GM18870 (cell line): ENCODE data around the gene CARD9.
"Not testable (repeated sequence)": the region's sequence is repeated elsewhere in the genome, so short reads cannot be mapped to it uniquely, and the experiment has no call there.

Source experiments
- ATAC-seq: cut with Tn5 transposase; IDR thresholded peaks from one replicate; pipeline ENCODE4 v1.9.1; 2021; ENCODE audit warnings: moderate library complexity; ENCODE audit not compliant: unreplicated experiment

The CARD9 gene, protein sequence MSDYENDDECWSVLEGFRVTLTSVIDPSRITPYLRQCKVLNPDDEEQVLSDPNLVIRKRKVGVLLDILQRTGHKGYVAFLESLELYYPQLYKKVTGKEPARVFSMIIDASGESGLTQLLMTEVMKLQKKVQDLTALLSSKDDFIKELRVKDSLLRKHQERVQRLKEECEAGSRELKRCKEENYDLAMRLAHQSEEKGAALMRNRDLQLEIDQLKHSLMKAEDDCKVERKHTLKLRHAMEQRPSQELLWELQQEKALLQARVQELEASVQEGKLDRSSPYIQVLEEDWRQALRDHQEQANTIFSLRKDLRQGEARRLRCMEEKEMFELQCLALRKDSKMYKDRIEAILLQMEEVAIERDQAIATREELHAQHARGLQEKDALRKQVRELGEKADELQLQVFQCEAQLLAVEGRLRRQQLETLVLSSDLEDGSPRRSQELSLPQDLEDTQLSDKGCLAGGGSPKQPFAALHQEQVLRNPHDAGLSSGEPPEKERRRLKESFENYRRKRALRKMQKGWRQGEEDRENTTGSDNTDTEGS

DNA sequence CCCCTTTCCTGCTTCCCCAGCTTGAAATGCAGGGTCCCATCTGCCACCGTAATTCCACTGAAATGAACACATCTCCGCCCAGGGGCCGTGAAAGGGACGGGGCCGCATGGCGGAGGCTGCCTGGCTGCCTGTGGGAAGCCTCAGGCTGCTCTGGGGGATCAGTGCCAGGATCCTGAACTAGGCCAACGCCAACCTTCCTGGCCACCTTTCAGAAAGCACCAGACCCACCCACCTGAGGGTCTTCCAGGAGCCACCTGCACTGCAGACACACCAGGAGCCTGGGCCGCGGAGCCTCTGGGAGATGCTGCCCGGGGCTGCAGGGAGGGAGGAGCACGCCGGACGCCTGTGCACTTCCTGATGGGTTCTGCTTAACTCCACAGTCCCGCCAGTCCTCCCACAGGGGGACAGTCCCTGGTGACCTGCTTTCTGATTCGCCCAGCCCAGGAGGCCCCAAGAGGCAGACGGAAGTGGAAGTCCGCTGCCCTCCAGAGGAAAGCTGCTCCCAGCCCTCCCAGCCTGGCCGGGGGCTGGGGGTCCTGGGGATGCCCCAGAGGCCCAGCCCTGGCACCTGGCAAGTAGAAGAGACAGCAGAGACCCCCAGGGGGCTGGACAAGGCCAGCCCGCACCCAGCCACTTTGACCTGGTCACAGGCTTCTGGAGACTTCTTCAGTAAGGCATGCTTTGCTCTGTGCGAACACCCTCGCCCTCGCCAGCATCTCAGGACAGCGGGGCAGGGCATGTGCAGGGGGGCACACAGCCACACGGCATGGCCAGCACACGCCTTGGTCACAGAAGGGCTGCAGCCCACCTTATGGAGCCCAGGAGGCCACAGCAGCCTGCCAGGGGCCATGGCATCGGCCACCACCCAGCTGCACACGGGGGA, at the start of gene CARD9:
Gene CARD9 (minus strand): TSS at position 370 of the 883 bp plus-strand sequence. CDS start 1,591 bp downstream, outside the sequence.
- ATAC-seq: no peak

DNA sequence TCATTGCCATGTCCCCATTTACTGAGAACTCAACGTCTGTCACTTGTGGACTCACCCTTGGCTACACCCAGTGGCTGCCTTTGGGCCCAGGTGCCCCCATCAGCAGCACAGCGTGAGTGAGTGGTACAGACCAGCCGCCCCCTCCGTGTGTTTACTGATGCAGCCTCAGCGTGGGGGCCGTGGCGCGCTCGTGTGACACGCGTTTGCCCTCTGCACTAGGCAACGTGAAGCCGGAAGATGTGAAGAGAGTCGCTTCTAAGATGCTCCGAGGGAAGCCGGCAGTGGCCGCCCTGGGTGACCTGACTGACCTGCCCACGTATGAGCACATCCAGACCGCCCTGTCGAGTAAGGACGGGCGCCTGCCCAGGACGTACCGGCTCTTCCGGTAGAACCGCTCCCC, 49.4 kb upstream of the CARD9 start:
- no peak for ATAC-seq

DNA sequence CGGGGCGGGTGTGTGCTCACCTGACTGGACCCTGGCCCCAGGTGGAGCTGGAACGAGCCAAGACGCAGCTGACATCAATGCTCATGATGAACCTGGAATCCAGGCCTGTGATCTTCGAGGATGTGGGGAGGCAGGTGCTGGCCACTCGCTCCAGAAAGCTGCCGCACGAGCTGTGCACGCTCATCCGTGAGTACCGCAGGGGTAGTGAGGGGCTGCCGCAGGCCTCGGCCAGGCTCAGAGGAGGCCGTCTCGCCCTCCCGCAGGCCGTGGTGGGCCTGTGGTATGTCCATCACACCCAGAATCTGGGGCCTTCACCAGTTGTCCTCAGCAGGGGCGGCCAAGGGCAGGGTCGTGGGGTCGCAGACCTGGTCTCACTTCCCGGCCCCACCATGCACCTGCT, 48.3 kb upstream of the CARD9 start:
- no peak for ATAC-seq

DNA sequence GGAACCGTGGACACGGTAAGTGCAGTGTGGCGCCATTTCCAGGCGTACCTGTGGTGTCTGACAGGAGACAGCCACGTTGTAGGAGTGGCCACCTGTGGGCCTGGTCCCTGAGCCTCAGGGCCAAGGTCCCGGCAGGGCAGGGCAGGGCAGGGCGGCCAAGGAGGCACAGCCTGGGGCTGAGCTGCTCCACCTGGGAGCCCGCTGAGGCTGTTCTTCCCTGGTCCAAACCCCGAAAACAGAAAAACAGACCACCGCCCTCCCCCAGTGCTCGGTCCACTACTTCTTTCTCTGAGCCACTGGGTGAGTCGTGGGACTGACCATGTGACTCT, 45.6 kb upstream of the CARD9 start:
- no peak for ATAC-seq

DNA sequence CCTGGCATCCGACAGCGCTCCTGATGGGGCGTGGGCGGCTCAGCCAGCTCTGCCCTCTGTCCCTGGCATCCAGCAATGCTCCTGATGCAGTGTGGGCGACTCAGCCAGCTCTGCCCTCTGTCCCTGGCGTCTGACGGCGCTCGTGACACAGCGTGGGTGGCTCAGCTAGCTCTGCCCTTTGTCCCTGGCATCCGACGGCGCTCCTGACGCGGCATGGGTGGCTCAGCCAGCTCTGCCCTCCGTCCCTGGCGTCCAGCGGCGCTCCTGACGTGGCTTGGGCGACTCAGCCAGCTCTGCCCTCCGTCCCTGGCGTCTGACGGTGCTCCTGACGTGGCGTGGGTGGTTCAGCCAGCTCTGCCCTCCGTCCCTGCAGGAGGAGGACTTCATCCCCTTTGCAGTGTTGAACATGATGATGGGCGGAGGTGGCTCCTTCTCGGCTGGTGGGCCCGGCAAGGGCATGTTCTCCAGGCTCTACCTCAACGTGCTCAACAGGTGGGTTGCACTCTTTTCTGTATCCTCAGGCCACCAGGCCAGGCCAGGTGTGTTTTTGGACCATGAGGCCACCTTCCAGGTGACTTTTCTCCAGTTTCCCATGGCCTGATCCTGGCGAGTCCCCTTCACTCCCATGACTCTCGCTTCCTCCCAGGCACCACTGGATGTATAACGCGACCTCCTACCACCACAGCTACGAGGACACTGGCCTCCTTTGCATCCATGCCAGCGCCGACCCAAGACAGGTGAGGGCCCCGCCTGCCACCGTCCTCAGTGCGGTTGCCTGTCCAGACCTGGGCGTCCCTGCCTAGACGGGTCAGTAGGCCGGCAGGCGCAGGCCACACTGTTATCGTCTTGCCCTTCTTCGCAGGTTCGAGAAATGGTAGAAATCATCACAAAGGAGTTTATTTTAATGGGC, 45.0 kb upstream of the CARD9 start:
- no peak for ATAC-seq

DNA sequence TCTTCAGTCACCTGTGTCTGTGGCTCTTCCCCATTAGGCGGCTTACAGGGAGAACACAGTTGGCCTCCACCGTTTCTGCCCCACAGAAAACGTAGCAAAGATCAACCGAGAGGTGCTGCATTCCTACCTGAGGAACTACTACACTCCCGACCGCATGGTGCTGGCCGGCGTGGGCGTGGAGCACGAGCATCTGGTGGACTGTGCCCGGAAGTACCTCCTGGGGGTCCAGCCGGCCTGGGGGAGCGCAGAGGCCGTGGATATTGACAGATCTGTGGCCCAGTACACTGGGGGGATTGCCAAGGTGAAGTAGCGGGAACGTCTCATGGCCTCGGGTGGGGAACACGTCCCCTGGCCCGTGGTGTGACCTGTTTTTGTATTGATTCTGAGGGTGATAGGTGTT, 43.4 kb upstream of the CARD9 start:
- ATAC-seq: no peak

DNA sequence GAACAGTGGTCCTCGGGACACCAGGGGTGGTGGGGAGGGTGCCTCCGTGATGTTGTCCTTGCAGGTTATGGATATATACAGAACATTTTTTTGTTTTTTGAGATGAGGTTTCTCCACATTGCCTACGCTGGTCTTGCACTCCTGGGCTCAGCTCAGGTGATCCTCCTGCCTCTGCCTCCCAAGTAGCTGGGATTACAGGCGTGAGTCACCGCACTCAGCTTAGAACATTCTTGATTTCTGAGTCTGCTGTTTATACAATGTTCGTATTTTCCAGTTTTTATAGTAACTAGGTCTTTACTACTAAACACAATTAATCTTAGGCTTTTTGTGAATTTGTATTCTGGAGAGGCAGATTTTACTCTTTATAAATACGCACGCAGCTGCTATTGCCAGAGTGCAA, 43.0 kb upstream of the CARD9 start:
- no peak for ATAC-seq

DNA sequence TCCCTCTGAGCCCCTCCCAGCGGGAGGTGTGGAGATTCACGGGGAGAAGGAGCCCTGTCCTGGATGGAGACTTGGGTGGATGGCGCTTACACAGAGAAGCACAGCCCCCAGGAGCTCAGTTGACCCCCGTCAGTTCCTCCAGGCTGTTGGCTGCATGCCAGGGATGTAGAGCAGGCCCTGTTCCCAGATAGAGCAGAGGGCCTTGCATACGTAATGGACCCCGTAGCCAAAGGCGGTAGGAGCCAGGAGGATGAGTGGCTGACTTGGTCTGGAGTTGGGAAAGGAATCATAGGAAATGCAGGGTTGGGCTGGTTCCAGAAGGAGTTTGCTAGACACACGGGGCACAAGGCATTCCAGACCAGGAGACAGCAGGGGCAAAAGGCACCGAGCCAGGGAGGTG, 39.5 kb upstream of the CARD9 start:
- no peak for ATAC-seq

DNA sequence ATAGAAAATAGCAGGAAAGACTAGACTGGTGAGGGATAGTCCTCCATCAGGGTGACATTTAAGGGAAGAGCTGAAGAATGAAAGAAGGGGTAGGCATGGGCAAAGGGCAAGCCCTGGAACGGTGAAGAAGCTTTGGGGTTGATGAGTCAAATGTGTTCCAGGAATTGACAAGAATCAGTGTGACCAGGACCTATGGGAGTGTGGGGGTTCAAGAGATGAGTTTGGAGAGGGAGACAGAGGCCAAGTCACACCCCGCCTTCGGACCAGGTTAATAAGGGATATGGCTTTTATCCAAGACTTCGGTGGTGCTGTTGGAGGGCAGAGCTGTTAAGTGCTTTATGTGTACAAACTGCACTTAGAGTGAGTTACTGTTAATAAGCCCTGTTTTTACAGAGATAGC, 37.9 kb upstream of the CARD9 start:
- ATAC-seq: no peak

DNA sequence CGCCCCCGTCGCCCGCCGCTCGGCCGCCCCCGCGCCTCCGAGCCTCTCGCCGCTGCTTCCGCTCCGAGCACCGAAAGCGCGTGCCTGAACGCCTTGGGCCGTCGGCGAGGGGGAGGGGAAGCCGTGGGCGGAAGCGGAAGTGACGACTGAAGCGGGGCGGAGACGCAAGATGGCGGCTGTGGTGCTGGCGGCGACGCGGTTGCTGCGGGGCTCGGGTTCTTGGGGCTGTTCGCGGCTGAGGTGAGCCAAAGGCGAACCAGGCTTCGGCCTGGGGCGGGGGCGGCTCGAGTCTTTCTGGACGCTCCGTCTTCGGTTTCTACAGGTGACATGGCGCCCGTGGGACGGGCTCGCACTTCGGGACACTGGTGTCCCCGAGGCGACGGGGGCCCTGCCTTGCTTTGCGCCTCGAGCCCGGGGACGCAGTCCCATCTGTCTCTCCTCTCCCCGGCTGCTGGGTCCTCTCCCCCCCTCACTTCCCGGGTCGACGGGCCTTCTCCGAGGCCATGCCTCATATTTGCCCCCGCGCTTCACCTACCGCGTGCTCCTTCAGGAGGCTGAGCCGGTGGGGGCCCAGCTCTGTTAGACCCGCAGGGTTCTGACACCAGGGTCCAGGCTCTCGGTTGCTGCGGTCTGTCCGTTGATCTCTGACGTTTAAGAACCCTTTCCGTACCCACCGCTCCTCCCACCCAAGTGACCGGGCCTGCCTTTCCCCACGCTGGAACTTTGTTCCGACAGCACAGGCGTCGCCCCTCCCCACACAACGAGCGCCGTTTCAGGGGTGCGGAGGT, 37.2 kb upstream of the CARD9 start, which contains the start of the genes ENTR1 and PMPCA:
Gene ENTR1 (minus strand): TSS at position 115 of the 788 bp plus-strand sequence. CDS start 217 bp downstream, outside the sequence.
Gene PMPCA (plus strand): TSS at position 159 of the 788 bp plus-strand sequence. CDS start 11 bp downstream, at position 170.
- ATAC-seq: no peak

DNA sequence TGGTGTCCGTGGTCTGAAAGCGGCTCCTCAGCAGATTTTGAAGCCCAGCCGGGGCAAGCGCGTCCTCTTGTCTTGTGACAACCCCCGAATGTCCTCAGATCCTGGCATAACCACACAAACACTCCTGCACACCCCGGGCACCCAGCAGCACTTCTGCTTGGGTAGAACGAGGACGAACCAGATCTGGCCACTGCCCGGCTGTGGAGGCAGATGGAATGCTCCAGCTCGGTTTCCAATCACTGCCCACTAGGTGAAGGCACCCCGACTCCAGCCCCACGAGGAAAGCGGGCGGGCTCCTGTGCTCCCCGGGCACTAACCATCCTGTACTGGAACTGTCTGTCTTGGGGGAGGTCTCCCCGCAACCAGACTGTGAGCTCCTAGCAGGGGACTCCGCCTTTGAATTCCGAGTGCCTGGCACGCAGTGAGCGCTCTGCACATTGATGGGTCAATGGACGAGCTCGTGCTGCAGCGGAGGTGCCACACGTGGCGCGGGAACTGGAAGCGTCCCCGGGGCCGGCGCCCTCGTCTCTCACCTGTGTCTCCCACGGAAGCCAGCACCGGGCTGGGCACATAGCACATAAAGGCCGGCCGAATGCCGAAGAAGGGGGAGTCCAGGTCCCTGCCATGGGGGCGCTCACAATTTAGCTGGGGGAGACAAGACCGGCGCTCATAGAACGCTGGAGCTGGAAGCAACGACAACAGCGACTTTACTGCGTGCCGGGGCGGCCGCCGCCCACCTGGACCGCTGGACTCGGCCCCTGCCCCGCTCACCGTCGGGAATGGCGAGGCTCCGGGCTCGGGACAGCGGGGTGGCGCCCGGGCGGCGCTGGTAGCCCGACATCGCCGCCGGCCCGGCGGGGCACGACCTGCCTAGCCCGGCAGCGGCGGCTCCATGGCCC, 36.3 kb upstream of the CARD9 start:
- no peak for ATAC-seq

DNA sequence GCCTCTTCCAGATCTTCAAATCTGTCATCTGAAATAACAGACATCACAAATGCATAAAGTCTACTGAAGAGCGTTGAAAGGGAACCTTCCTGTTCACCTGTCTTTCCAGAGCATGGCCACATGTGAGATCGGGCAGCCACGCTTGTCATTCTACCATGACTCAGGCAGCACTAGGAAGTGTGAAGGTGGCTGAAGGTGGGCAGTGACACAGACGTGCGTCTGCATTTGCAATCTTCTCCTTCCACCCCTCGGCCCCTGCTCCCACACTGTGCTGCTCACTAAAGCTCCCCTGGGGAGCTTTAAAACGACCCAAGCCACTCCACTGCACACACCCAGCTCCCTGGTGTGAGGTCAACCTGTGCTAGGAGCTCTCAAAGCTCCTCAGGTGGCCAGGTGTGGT, 34.4 kb upstream of the CARD9 start:
- ATAC-seq: no peak

DNA sequence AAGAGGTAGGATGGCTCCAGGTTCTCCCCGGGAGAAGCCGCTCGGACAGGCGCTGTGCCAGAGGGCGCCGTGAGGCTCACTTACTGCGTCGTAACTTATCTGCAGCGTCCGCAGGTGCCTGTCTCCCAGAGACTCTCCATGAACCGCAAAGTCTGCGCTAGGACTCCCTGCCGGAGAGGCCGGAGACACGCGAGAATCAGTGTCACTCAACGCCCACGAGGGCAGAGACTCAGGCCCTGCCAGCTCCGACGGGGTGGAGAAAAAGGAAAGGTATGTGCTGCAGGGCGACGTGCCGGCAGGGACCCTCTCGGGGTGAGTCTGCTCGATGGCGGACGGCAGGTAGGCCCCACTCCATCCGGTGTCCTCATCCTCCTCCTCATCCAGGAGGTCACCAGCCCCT, 33.6 kb upstream of the CARD9 start:
- ATAC-seq: not testable (repeated sequence)

DNA sequence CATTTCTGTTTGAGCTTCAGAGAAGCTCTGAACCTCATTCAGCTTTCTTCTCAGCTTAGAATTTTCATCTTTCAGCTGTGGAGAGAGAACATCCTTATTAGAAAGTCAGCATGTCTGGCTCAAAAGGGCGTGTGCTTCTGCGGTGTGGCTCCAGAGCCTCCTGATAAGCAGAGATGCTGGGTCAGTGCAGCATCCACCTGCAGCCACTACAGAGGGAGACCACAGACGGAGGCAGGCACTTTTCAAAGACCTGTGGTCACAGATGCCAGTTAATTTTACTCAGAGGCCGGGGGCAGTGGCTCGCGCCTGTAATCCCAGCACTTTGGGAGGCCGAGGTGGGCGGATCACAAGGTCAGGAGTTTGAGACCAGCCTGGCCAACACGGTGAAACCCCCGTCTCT, 32.4 kb upstream of the CARD9 start:
- ATAC-seq: not testable (repeated sequence)

DNA sequence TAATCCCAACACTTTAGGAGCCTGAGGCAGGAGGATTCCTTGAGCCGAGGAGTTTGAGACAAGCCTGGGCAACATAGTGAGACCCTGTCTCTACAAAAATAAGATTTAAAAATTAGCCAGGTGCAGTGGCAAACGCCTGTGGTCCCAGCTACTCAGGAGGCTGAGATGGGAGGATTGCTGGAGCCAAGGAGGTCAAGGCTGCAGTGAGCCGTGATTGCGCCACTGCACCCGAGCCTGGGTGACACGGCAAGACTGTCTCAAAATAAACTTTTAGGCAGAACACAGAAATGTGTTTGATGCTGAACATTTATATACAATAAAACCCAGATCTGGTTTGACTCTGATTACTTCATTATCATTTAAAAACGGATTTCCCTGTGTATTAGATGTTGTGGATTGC, 32.0 kb upstream of the CARD9 start:
- ATAC-seq: no peak

DNA sequence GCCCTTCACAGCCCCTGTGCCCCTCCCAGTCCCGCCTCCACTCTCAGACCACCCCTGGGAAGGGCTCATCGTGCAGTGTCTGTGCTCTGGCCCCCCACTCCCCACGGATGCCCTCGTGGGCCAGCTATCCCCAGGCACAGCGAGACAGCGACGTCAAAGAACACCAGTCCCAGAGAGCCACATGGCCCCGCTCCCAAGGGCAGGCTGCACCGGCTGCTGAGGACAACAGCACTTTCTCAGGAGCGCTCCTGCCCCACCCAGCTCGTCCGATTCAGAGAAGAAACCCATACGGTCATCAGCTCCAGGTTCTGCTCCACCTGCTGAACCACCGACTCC, 31.3 kb upstream of the CARD9 start:
- ATAC-seq: no peak

DNA sequence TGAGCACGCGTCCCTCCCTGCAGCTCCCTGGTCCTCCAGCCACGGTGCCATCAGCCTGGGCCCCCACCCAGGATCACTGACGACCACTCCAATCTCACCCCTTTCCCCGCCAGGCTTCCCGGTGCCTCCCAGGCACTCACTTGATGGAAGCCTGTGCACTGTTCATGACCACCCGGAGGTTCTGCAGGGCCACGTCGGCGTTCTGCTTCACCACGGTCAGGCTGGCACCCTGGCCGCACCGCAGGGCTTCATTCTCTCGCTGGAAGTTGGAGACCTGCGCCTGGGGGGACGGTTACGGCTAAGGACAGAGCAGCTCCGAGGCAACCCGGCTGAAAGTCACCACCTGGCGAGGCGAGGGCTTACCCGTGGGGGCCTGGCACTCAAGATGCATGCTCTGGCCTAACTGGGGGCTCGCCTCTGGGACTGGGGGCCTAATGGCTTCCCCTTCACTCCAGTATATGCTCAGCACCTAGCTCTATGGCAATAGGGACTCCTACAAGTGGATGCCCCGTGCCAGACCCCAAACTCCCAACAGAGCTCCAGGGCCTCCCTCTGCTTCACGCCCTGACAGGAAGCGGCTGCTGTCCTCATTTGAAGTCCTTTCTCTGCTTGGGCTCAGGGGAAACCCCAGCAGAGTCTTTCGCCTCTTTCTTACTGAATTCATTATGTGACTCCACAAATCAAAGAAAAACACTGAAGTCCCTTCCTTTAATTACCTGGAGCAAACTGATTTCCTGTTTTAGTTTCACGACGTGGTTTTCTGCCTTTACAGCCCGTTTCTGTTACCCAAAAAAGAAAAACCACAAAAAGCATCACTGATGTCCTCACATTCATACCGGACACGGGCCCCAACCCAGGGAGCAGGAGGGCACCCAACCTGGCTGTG, 30.7 kb upstream of the CARD9 start:
- no peak for ATAC-seq

DNA sequence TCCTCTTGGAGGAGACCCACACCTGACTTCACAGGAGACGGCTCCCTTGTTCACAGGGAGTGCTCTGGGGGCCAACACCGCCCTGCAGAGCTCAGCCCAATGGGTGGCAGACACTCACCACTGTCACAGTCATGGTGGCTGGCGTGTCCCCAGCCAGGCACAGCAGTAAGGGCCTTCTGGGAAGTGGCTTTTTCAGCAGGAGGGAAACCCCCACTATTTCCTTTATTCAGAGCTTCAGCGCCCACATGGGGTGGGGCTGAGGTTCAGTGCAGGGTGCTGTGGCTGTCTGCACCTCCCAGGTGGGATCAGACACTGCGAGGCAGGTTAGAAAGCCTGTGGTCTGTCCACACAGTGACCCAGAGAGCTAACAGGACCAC, 30.1 kb upstream of the CARD9 start:
- ATAC-seq: no peak
